GM21360 (cell line): ENCODE measurements around the gene TNRC6A.
A peak's percentile ranks its signal among the peaks of the same experiment; 100 is the strongest.
"Not testable (repeated sequence)": the region's sequence is repeated elsewhere in the genome, so short reads cannot be mapped to it uniquely, and the experiment has no call there.

Experiments used
- ATAC-seq: cut with Tn5 transposase; IDR thresholded peaks from one replicate; pipeline ENCODE4 v1.9.1; 2021; ENCODE audit warnings: mild to moderate bottlenecking, moderate library complexity; ENCODE audit not compliant: unreplicated experiment

Gene TNRC6A

GRCh38 chr16:24723663-24724062, 5.8 kb upstream of the TNRC6A start:
- ATAC-seq: no peak

- ATAC-seq: no peak
Observed at GRCh38 chr16:24728011-24728410, 1.4 kb upstream of the TNRC6A start.

GRCh38 chr16:24728891-24729242, 584 bp upstream of the TNRC6A start:
- peak; percentile 4 for ATAC-seq

- peak; percentile 20 for ATAC-seq
Observed at GRCh38 chr16:24729951-24730815, 732 bp downstream of the TNRC6A start.

GRCh38 chr16:24730914-24731313, 1.5 kb downstream of the TNRC6A start:
- no peak for ATAC-seq

- ATAC-seq: no peak
Observed at GRCh38 chr16:24731722-24732419, 2.4 kb downstream of the TNRC6A start.

GRCh38 chr16:24734382-24734781, 4.9 kb downstream of the TNRC6A start:
- no peak for ATAC-seq

GRCh38 chr16:24736758-24737157, 7.3 kb downstream of the TNRC6A start:
- ATAC-seq: no peak

- ATAC-seq: no peak
Observed at GRCh38 chr16:24737391-24737871, 8.0 kb downstream of the TNRC6A start.

- no peak for ATAC-seq
Observed at GRCh38 chr16:24737916-24738594, 8.6 kb downstream of the TNRC6A start.

GRCh38 chr16:24738895-24739294, 9.4 kb downstream of the TNRC6A start:
- ATAC-seq: no peak

GRCh38 chr16:24741862-24742261, 12.4 kb downstream of the TNRC6A start:
- ATAC-seq: no peak

- not testable (repeated sequence) for ATAC-seq
Observed at GRCh38 chr16:24742610-24743009, 13.2 kb downstream of the TNRC6A start.

GRCh38 chr16:24745391-24745790, 15.9 kb downstream of the TNRC6A start:
- ATAC-seq: no peak

- no peak for ATAC-seq
Observed at GRCh38 chr16:24745791-24746190, 16.3 kb downstream of the TNRC6A start.

GRCh38 chr16:24747441-24747840, 18.0 kb downstream of the TNRC6A start:
- no peak for ATAC-seq

GRCh38 chr16:24748242-24748641, 18.8 kb downstream of the TNRC6A start:
- no peak for ATAC-seq

GRCh38 chr16:24749310-24749709, 19.9 kb downstream of the TNRC6A start:
- no peak for ATAC-seq

GRCh38 chr16:24749872-24750271, 20.4 kb downstream of the TNRC6A start:
- not testable (repeated sequence) for ATAC-seq

GRCh38 chr16:24753000-24753399, 23.5 kb downstream of the TNRC6A start:
- ATAC-seq: no peak

GRCh38 chr16:24753437-24753836, 24.0 kb downstream of the TNRC6A start:
- no peak for ATAC-seq

GRCh38 chr16:24754543-24754942, 25.1 kb downstream of the TNRC6A start:
- ATAC-seq: no peak
